HepG2 (cell line): Measurements from ENCODE around the gene YEATS4. TPM values are rescaled to one million over a fixed set of nuclear protein-coding genes. Genes with fewer than 3 reads are reported as not detected.

Experiments
- DNMT1 ChIP-seq: sonication (generic); formaldehyde crosslinking; IDR thresholded peaks from 2 replicates; pipeline ENCODE4 v1.5.1; 2020; ENCODE audit warnings: mild to moderate bottlenecking, missing genetic modification reagents
- FOXP1 ChIP-seq, 2 experiments: fragments of 450-650 bp in 1 of 2; IDR thresholded peaks; 2 replicates each; pipeline ENCODE4 v1.6.1; 2017 to 2018; ENCODE audit warnings: antibody characterized with exemption in 1 of 2
- HCFC1 ChIP-seq: fragments of 150-350 bp; IDR thresholded peaks from 2 replicates; pipeline ENCODE4 v1.6.1; 2014; ENCODE audit warnings: low read depth, low read length
- KAT7 ChIP-seq: IDR thresholded peaks from 2 replicates; pipeline ENCODE4 v1.6.1; 2018; ENCODE audit warnings: borderline replicate concordance, missing compliant biosample characterization
- NONO ChIP-seq, 2 experiments: fragments of 450-650 bp in 1 of 2; sonication (generic) in 1 of 2; formaldehyde crosslinking in 1 of 2; IDR thresholded peaks in 1 of 2; conservative IDR thresholded peaks in 1 of 2; 2 replicates each; pipeline versions ENCODE4 v1.6.1 to v1.8.0; 2017 to 2022; ENCODE audit warnings: mild to moderate bottlenecking in 1 of 2, missing genetic modification reagents in 1 of 2, moderate library complexity in 1 of 2
- PPARG ChIP-seq: conservative IDR thresholded peaks from 2 replicates; pipeline ENCODE4 v1.6.1; 2016; ENCODE audit warnings: missing biosample characterization, missing genetic modification reagents
- REL ChIP-seq: sonication (generic); formaldehyde crosslinking; conservative IDR thresholded peaks from 2 replicates; pipeline ENCODE4 v1.8.0; 2022; ENCODE audit warnings: mild to moderate bottlenecking, missing genetic modification reagents, moderate library complexity
- RFX3 ChIP-seq: IDR thresholded peaks from 2 replicates; pipeline ENCODE4 v1.6.1; 2016; ENCODE audit warnings: missing biosample characterization, missing genetic modification reagents
- SIX4 ChIP-seq: sonication (generic); formaldehyde crosslinking; IDR thresholded peaks from 2 replicates; pipeline ENCODE4 v1.4.0; 2020; ENCODE audit warnings: missing genetic modification reagents
- SPEN ChIP-seq: sonication (generic); formaldehyde crosslinking; IDR thresholded peaks from 2 replicates; pipeline ENCODE4 v1.5.1; 2020; ENCODE audit warnings: low read depth, mild to moderate bottlenecking, missing genetic modification reagents
- SRSF4 ChIP-seq: fragments of 200-400 bp; formaldehyde crosslinking; IDR thresholded peaks from one replicate; pipeline ENCODE4 v1.6.1; 2018; ENCODE audit warnings: mild to moderate bottlenecking, low read depth, low read length, moderate library complexity; ENCODE audit not compliant: poor library complexity, severe bottlenecking
- TSC22D2 ChIP-seq: sonication (generic); formaldehyde crosslinking; IDR thresholded peaks from 2 replicates; pipeline ENCODE4 v1.5.1; 2020; ENCODE audit warnings: missing genetic modification reagents, mild to moderate bottlenecking, borderline replicate concordance
- ZBTB1 ChIP-seq: sonication (generic); formaldehyde crosslinking; IDR thresholded peaks from 2 replicates; pipeline ENCODE4 v1.4.0; 2020; ENCODE audit warnings: missing genetic modification reagents, borderline replicate concordance
- ZFAT ChIP-seq: sonication (generic); formaldehyde crosslinking; conservative IDR thresholded peaks from 2 replicates; pipeline ENCODE4 v1.8.1; 2023; ENCODE audit warnings: missing genetic modification reagents, inconsistent platforms
- ZFP36 ChIP-seq: fragments of 150-350 bp; IDR thresholded peaks from 2 replicates; pipeline ENCODE4 v1.6.1; 2018; ENCODE audit warnings: borderline replicate concordance, low read length, low read depth; ENCODE audit not compliant: partially characterized antibody
- ZNF207 ChIP-seq: fragments of 450-650 bp; IDR thresholded peaks from 2 replicates; pipeline ENCODE4 v1.6.1; 2016; ENCODE audit warnings: antibody characterized with exemption, borderline replicate concordance
- ZNF33A ChIP-seq: sonication (generic); formaldehyde crosslinking; IDR thresholded peaks from 2 replicates; pipeline ENCODE4 v1.5.1; 2020; ENCODE audit warnings: missing genetic modification reagents, mild to moderate bottlenecking, moderate library complexity, borderline replicate concordance
- ZNF343 ChIP-seq: sonication (generic); formaldehyde crosslinking; IDR thresholded peaks from 2 replicates; pipeline ENCODE4 v1.4.0; 2020; ENCODE audit warnings: mild to moderate bottlenecking, missing genetic modification reagents
- ZNF367 ChIP-seq: sonication (generic); formaldehyde crosslinking; IDR thresholded peaks from 2 replicates; pipeline ENCODE4 v1.4.0; 2020; ENCODE audit warnings: missing genetic modification reagents, borderline replicate concordance
- ZNF570 ChIP-seq: sonication (generic); formaldehyde crosslinking; IDR thresholded peaks from 2 replicates; pipeline ENCODE4 v1.4.0; 2020; ENCODE audit warnings: mild to moderate bottlenecking, missing genetic modification reagents, borderline replicate concordance
- ZNF605 ChIP-seq: sonication (generic); formaldehyde crosslinking; IDR thresholded peaks from 2 replicates; pipeline ENCODE4 v1.8.0; 2022; ENCODE audit warnings: mild to moderate bottlenecking, missing genetic modification reagents
- ZNF619 ChIP-seq: sonication (generic); formaldehyde crosslinking; IDR thresholded peaks from 2 replicates; pipeline ENCODE4 v1.4.0; 2020; ENCODE audit warnings: mild to moderate bottlenecking, missing genetic modification reagents
- ZZZ3 ChIP-seq: sonication (generic); formaldehyde crosslinking; IDR thresholded peaks from 2 replicates; pipeline ENCODE4 v1.4.0; 2020; ENCODE audit warnings: missing genetic modification reagents, mild to moderate bottlenecking, borderline replicate concordance
- polyA plus RNA-seq, 8 experiments: library from polyadenylated mRNA; depleted of rRNA in 3 of 8; stranded (reverse) in 7 of 8; unstranded in 1 of 8; fragments of >200 nt; fragmentation: Illumina TruSeq in 4 of 8; extraction: Trizol in 4 of 8; gene quantifications; 2 replicates each; pipeline versions ENCODE4 v1.2.1 to v1.2.3, GENCODE V29; 2011 to 2016; ENCODE audit warnings: low read depth in 4 of 8, missing spikeins in 1 of 8, mixed read lengths in 1 of 8; ENCODE audit not compliant: insufficient read depth in 1 of 8
- total RNA-seq, 5 experiments: library from RNA; depleted of rRNA; stranded (reverse); fragments of >200 nt; fragmentation: Illumina TruSeq; extraction: Trizol; gene quantifications; 2 replicates each; pipeline ENCODE4 v1.2.3, GENCODE V29; 2016; ENCODE audit warnings: low read depth in 1 of 5
- TF ChIP-seq, protein P1 (sequence below): sonication (generic); formaldehyde crosslinking; IDR thresholded peaks from 2 replicates; pipeline ENCODE4 v1.4.0; 2020; ENCODE audit warnings: missing genetic modification reagents
- TF ChIP-seq, protein P2 (sequence below): sonication (generic); formaldehyde crosslinking; IDR thresholded peaks from 2 replicates; pipeline ENCODE4 v1.4.0; 2020; ENCODE audit warnings: mild to moderate bottlenecking, missing genetic modification reagents, borderline replicate concordance

YEATS4 gene
- total and polyA plus RNA-seq, 2 of the 13 experiments (the other 11 are each of a cell fraction or from before 2014, with no cell fraction given): 16.8 to 45.0 TPM

DNA sequence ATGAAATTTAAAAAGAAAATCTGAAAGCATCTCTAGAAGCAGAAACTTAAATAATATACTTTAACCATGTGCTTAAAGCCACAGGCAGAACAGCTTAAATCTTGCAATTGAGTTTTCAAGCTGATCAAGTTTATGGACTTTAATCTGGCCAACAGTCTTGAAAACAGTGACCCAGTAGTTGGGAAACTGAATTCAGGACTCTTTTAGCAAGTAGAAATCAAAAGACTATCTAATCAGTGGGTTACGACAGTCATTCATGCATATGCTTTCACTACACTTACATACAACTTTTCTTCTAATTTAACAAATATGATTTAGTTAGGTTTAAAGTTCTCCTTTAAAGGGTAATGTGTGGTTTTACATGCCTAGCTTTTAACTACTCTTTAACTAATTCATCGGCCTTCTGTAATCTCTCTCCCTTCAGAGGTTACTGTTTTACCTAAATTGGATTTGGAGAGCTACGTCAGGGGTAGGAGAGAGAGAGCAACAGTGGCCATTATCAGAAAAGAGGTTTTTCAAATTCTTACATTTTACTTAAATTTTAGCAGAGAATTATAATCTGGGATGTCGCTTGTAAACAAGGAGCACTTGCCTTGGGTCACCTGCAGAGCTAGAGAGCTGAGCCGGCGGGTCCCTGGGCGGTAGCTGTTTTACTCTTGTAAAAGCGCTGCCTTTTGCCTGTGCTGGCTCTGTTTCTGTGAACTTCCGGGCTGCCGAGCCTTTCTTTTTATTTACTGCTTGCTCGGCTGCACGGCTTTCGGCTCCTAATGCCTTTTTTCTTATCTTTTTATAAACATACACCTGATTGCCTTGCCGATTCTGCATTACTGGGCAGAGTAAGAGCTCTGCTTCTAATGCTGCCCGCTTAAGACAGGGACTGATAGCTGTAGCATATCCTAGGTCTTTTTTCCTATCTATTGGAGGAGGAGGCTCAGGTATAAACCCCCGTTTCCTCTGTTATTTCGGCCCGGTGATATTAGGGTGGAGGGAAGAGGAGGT lies 28.8 kb upstream of the YEATS4 start (continued):
- TF ChIP-seq, protein P1, sequence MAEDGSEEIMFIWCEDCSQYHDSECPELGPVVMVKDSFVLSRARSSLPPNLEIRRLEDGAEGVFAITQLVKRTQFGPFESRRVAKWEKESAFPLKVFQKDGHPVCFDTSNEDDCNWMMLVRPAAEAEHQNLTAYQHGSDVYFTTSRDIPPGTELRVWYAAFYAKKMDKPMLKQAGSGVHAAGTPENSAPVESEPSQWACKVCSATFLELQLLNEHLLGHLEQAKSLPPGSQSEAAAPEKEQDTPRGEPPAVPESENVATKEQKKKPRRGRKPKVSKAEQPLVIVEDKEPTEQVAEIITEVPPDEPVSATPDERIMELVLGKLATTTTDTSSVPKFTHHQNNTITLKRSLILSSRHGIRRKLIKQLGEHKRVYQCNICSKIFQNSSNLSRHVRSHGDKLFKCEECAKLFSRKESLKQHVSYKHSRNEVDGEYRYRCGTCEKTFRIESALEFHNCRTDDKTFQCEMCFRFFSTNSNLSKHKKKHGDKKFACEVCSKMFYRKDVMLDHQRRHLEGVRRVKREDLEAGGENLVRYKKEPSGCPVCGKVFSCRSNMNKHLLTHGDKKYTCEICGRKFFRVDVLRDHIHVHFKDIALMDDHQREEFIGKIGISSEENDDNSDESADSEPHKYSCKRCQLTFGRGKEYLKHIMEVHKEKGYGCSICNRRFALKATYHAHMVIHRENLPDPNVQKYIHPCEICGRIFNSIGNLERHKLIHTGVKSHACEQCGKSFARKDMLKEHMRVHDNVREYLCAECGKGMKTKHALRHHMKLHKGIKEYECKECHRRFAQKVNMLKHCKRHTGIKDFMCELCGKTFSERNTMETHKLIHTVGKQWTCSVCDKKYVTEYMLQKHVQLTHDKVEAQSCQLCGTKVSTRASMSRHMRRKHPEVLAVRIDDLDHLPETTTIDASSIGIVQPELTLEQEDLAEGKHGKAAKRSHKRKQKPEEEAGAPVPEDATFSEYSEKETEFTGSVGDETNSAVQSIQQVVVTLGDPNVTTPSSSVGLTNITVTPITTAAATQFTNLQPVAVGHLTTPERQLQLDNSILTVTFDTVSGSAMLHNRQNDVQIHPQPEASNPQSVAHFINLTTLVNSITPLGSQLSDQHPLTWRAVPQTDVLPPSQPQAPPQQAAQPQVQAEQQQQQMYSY (CRISPR knock-in tag): no peak
- TF ChIP-seq ZNF343 (CRISPR knock-in tag) (no peak), NONO (IDR thresholded peaks at IDR 0.05) (no peak), NONO (CRISPR knock-in tag; conservative IDR thresholded peaks at IDR 0.05) (no peak), RFX3 (no peak), ZNF605 (CRISPR knock-in tag) (no peak), SRSF4 (no peak), ZFAT (CRISPR knock-in tag) (no peak), PPARG (CRISPR knock-in tag) (no peak), FOXP1 (IDR thresholded peaks at IDR 0.05) (no peak), FOXP1 (CRISPR knock-in tag; IDR thresholded peaks at IDR 0.05) (no peak), DNMT1 (CRISPR knock-in tag) (no peak), ZNF570 (CRISPR knock-in tag) (no peak), ZNF619 (CRISPR knock-in tag) (no peak), KAT7 (CRISPR knock-in tag) (no peak), HCFC1 (no peak), SIX4 (CRISPR knock-in tag) (no peak), SPEN (CRISPR knock-in tag) (no peak), REL (CRISPR knock-in tag) (no peak), ZFP36 (no peak), ZNF207 (no peak), ZNF33A (CRISPR knock-in tag) (no peak), ZBTB1 (CRISPR knock-in tag) (no peak), ZZZ3 (CRISPR knock-in tag) (no peak), TSC22D2 (CRISPR knock-in tag) (no peak), ZNF367 (CRISPR knock-in tag) (no peak)
- TF ChIP-seq, protein P2, sequence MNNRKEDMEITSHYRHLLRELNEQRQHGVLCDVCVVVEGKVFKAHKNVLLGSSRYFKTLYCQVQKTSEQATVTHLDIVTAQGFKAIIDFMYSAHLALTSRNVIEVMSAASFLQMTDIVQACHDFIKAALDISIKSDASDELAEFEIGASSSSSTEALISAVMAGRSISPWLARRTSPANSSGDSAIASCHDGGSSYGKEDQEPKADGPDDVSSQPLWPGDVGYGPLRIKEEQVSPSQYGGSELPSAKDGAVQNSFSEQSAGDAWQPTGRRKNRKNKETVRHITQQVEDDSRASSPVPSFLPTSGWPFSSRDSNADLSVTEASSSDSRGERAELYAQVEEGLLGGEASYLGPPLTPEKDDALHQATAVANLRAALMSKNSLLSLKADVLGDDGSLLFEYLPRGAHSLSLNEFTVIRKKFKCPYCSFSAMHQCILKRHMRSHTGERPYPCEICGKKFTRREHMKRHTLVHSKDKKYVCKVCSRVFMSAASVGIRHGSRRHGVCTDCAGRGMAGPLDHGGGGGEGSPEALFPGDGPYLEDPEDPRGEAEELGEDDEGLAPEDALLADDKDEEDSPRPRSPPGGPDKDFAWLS (CRISPR knock-in tag): no peak
